ENCODE results near the gene CEP131. TPM values are rescaled to one million over a fixed set of nuclear protein-coding genes. Genes with fewer than 3 reads are reported as not detected.
A peak's percentile ranks its signal among the peaks of the same experiment; 100 is the strongest.

Gene CEP131
- total and polyA plus RNA-seq, 4 donors: 7.2 to 26.6 (median 18.3) TPM

DNA sequence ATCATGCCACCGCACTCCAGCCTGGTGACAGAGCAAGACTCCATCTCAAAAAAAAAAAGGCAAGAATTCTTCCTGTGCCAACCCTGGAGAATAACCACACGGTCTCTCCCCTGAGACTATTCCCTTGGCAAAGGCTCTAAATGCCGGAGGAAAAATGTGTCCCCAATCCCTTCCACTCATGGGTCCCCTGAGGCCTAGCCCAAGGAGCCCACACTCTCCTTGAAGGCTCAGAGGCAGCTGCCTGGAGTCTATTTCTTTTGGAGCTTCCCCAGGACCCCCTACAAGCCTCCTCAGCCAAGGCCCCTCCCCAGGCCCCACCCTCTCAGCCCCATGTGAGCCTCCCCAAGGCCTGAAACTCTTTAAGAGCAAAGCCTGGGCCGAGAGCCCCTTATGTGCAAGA is 16.6 kb downstream of the CEP131 start:
- Histone ChIP-seq H3K4me3 (ENCODE audit: low read depth, low read length) (no peak overlapping the region), H3K27me3 (ENCODE audit: control insufficient read depth, insufficient read depth, low read length) (no peaks in the 10 kb centered on the region), H3K9me3 (ENCODE audit: control insufficient read depth, insufficient read depth, low read length) (no peaks in the 10 kb centered on the region), H3K27ac (ENCODE audit: low read depth, low read length) (no peak overlapping the region), H3K4me1 (ENCODE audit: control insufficient read depth, insufficient read depth, low read length) (peaks cover 4% of the 10 kb centered on the region), H3K36me3 (ENCODE audit: control insufficient read depth, insufficient read depth, low read length) (peaks cover 86% of the 10 kb centered on the region)
- 74% methylated on average over 4 of the region's 4 CpGs for WGBS (ENCODE audit: insufficient coverage)
- peak in 1 of 6 donors; percentile 7 for DNase-seq (ENCODE audit: low read depth in 4 of 6, low spot score in 6 of 6)

DNA sequence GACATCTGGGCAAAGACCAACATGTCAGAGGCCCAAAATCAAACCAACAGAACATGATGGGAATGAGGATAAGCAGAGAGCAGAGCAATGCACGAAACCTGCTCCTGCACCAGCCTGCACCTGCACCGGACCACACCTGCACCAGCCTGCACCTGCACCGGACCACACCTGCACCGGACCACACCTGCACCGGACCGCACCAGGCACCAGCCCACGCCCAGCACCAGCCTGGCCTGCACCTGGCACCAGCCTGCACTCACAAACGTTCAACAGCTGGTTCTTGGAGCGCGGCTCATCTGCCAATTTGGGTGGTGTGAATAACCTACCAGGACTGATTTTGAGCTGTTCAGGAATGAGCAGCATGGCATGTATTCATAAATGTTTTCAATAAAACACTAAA is 18.2 kb downstream of the CEP131 start:
- no peaks in the 10 kb centered on the region for H3K9me3 ChIP-seq (ENCODE audit: control insufficient read depth, insufficient read depth, low read length)
- H3K4me3 ChIP-seq (ENCODE audit: low read depth, low read length): no peak overlapping the region
- peaks cover 5% of the 10 kb centered on the region for H3K4me1 ChIP-seq (ENCODE audit: control insufficient read depth, insufficient read depth, low read length)
- H3K27ac ChIP-seq (ENCODE audit: low read depth, low read length): no peak overlapping the region
- WGBS (ENCODE audit: insufficient coverage): 86% methylated on average over 9 of the region's 10 CpGs
- H3K36me3 ChIP-seq (ENCODE audit: control insufficient read depth, insufficient read depth, low read length): peaks cover 94% of the 10 kb centered on the region
- DNase-seq (ENCODE audit: low read depth in 4 of 6, low spot score in 6 of 6): no peak
- no peaks in the 10 kb centered on the region for H3K27me3 ChIP-seq (ENCODE audit: control insufficient read depth, insufficient read depth, low read length)

GRCh38 chr17:81203136-81203535 is 19.6 kb downstream of the CEP131 start:
- Histone ChIP-seq H3K4me3 (ENCODE audit: low read depth, low read length) (no peak overlapping the region), H3K27ac (ENCODE audit: low read depth, low read length) (no peak overlapping the region), H3K27me3 (ENCODE audit: control insufficient read depth, insufficient read depth, low read length) (no peaks in the 10 kb centered on the region), H3K9me3 (ENCODE audit: control insufficient read depth, insufficient read depth, low read length) (no peaks in the 10 kb centered on the region), H3K36me3 (ENCODE audit: control insufficient read depth, insufficient read depth, low read length) (peaks cover 95% of the 10 kb centered on the region), H3K4me1 (ENCODE audit: control insufficient read depth, insufficient read depth, low read length) (peaks cover 5% of the 10 kb centered on the region)
- DNase-seq (ENCODE audit: low read depth in 4 of 6, low spot score in 6 of 6): no peak
- WGBS (ENCODE audit: insufficient coverage): 97% methylated on average over 20 of the region's 20 CpGs

- DNase-seq (ENCODE audit: low read depth in 4 of 6, low spot score in 6 of 6): no peak
- Histone ChIP-seq H3K4me3 (ENCODE audit: low read depth, low read length) (no peak overlapping the region), H3K36me3 (ENCODE audit: control insufficient read depth, insufficient read depth, low read length) (peaks cover 95% of the 10 kb centered on the region), H3K27me3 (ENCODE audit: control insufficient read depth, insufficient read depth, low read length) (no peaks in the 10 kb centered on the region), H3K27ac (ENCODE audit: low read depth, low read length) (no peak overlapping the region), H3K4me1 (ENCODE audit: control insufficient read depth, insufficient read depth, low read length) (peaks cover 5% of the 10 kb centered on the region), H3K9me3 (ENCODE audit: control insufficient read depth, insufficient read depth, low read length) (no peaks in the 10 kb centered on the region)
- 98% methylated on average over 10 of the region's 10 CpGs for WGBS (ENCODE audit: insufficient coverage)
Observed at GRCh38 chr17:81202318-81202717, 20.4 kb downstream of the CEP131 start.

- no peak overlapping the region for H3K4me3 ChIP-seq (ENCODE audit: low read depth, low read length)
- peaks cover 9% of the 10 kb centered on the region for H3K4me1 ChIP-seq (ENCODE audit: control insufficient read depth, insufficient read depth, low read length)
- no peak overlapping the region for H3K27ac ChIP-seq (ENCODE audit: low read depth, low read length)
- H3K9me3 ChIP-seq (ENCODE audit: control insufficient read depth, insufficient read depth, low read length): no peaks in the 10 kb centered on the region
- peaks cover 95% of the 10 kb centered on the region for H3K36me3 ChIP-seq (ENCODE audit: control insufficient read depth, insufficient read depth, low read length)
- DNase-seq (ENCODE audit: low read depth in 4 of 6, low spot score in 6 of 6): peak in 2 of 6 donors; percentile 67 to 74
- no peaks in the 10 kb centered on the region for H3K27me3 ChIP-seq (ENCODE audit: control insufficient read depth, insufficient read depth, low read length)
- 85% methylated on average over 21 of the region's 27 CpGs for WGBS (ENCODE audit: insufficient coverage)
Observed at GRCh38 chr17:81200695-81201580, 21.8 kb downstream of the CEP131 start.

GRCh38 chr17:81200201-81200600 is 22.6 kb downstream of the CEP131 start:
- Histone ChIP-seq H3K9me3 (ENCODE audit: control insufficient read depth, insufficient read depth, low read length) (no peaks in the 10 kb centered on the region), H3K27me3 (ENCODE audit: control insufficient read depth, insufficient read depth, low read length) (no peaks in the 10 kb centered on the region), H3K27ac (ENCODE audit: low read depth, low read length) (no peak overlapping the region), H3K36me3 (ENCODE audit: control insufficient read depth, insufficient read depth, low read length) (peaks cover 97% of the 10 kb centered on the region), H3K4me1 (ENCODE audit: control insufficient read depth, insufficient read depth, low read length) (peaks cover 9% of the 10 kb centered on the region), H3K4me3 (ENCODE audit: low read depth, low read length) (no peak overlapping the region)
- WGBS (ENCODE audit: insufficient coverage): 96% methylated on average over 16 of the region's 18 CpGs
- no peak for DNase-seq (ENCODE audit: low read depth in 4 of 6, low spot score in 6 of 6)

GRCh38 chr17:81199482-81199830 is 23.3 kb downstream of the CEP131 start:
- 96% methylated on average over 18 of the region's 18 CpGs for WGBS (ENCODE audit: insufficient coverage)
- DNase-seq (ENCODE audit: low read depth in 4 of 6, low spot score in 6 of 6): no peak
- H3K36me3 ChIP-seq (ENCODE audit: control insufficient read depth, insufficient read depth, low read length): peaks cover 99% of the 10 kb centered on the region

GRCh38 chr17:81198826-81199481 is 23.8 kb downstream of the CEP131 start:
- WGBS (ENCODE audit: insufficient coverage): 95% methylated on average over 17 of the region's 22 CpGs
- H3K36me3 ChIP-seq (ENCODE audit: control insufficient read depth, insufficient read depth, low read length): peaks cover 99% of the 10 kb centered on the region

More at GRCh38 chr17:81199482-81199830, 23.3 kb downstream of the CEP131 start:
- H3K4me3 ChIP-seq (ENCODE audit: low read depth, low read length): no peak overlapping the region
- no peak overlapping the region for H3K27ac ChIP-seq (ENCODE audit: low read depth, low read length)
- H3K27me3 ChIP-seq (ENCODE audit: control insufficient read depth, insufficient read depth, low read length): no peaks in the 10 kb centered on the region
- H3K4me1 ChIP-seq (ENCODE audit: control insufficient read depth, insufficient read depth, low read length): peaks cover 9% of the 10 kb centered on the region
- no peaks in the 10 kb centered on the region for H3K9me3 ChIP-seq (ENCODE audit: control insufficient read depth, insufficient read depth, low read length)

GRCh38 chr17:81197831-81198490 is 24.8 kb downstream of the CEP131 start:
- Histone ChIP-seq H3K27ac (ENCODE audit: low read depth, low read length) (no peak overlapping the region), H3K27me3 (ENCODE audit: control insufficient read depth, insufficient read depth, low read length) (no peaks in the 10 kb centered on the region), H3K4me1 (ENCODE audit: control insufficient read depth, insufficient read depth, low read length) (peaks cover 9% of the 10 kb centered on the region), H3K4me3 (ENCODE audit: low read depth, low read length) (no peak overlapping the region), H3K36me3 (ENCODE audit: control insufficient read depth, insufficient read depth, low read length) (peaks cover 99% of the 10 kb centered on the region), H3K9me3 (ENCODE audit: control insufficient read depth, insufficient read depth, low read length) (no peaks in the 10 kb centered on the region)
- DNase-seq (ENCODE audit: low read depth in 4 of 6, low spot score in 6 of 6): no peak
- WGBS (ENCODE audit: insufficient coverage): 97% methylated on average over 19 of the region's 21 CpGs

More at GRCh38 chr17:81198826-81199481, 23.8 kb downstream of the CEP131 start:
- no peak overlapping the region for H3K27ac ChIP-seq (ENCODE audit: low read depth, low read length)
- DNase-seq (ENCODE audit: low read depth in 4 of 6, low spot score in 6 of 6): no peak
- H3K4me3 ChIP-seq (ENCODE audit: low read depth, low read length): no peak overlapping the region
- no peaks in the 10 kb centered on the region for H3K27me3 ChIP-seq (ENCODE audit: control insufficient read depth, insufficient read depth, low read length)
- H3K9me3 ChIP-seq (ENCODE audit: control insufficient read depth, insufficient read depth, low read length): no peaks in the 10 kb centered on the region
- peaks cover 9% of the 10 kb centered on the region for H3K4me1 ChIP-seq (ENCODE audit: control insufficient read depth, insufficient read depth, low read length)
